ENCODE measurements around the gene DIPK1B. TPM values are rescaled to one million over a fixed set of nuclear protein-coding genes. Genes with fewer than 3 reads are reported as not detected.
"Not testable (repeated sequence)": the region's sequence is repeated elsewhere in the genome, so short reads cannot be mapped to it uniquely, and the experiment has no call there.

DIPK1B gene
- total RNA-seq, 4 donors from 2014 or later, result 3.2 to 26.3 (median 21.0) TPM

- TF ChIP-seq CTCF (IDR thresholded peaks at IDR 0.05), result no peak
- no peak for TF ChIP-seq POLR2A (IDR thresholded peaks at IDR 0.05)
- H3K9me3 ChIP-seq, result no peaks in the 10 kb centered on the region
- H3K4me3 ChIP-seq, result no peak overlapping the region
- DNase-seq, result no peak
- H3K27me3 ChIP-seq, result no peaks in the 10 kb centered on the region
- H3K36me3 ChIP-seq, result no peaks in the 10 kb centered on the region
- H3K27ac ChIP-seq, result no peak overlapping the region
- H3K4me1 ChIP-seq, result no peaks in the 10 kb centered on the region
- intact Hi-C loops (cut with DNase I; ENCODE audit: low total_unique reads), result no loop called here
Observed at GRCh38 chr9:136754059-136754572, 41.7 kb downstream of the DIPK1B start.

DNA sequence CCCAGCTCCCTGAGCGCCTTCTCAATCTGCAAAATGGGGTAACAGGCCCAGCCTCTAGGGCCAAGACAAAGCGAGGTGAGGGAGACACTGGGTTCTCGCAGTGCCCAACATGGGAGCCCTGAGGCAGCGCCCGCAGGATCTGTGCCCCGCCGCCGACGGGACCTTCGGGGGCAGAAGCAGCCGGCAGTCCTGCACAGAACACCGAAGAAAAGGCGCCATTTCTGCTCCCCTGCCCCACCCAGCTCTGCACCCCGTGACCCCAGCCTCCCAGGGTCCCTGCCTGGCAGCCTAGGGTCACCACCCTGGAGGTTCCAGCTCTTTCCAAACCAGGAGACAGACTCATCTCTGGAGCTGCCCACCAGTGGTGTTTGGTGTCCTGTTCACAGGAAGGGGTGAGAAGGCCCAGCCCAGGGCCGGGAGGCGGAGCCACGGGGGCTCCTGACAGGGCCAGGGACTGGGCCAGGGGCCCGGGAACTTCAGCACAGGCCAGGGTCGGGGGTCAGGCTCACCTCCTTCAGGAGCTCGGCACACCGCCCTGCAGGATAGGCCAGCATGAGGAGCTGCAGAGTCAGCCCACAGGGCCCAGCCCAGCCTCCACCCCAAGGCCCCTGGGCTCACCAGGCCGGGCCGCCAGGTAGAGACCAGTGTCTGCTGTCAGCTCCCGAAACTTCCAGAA lies 42.4 kb downstream of the DIPK1B start:
- Histone ChIP-seq H3K36me3 (no peaks in the 10 kb centered on the region), H3K9me3 (no peaks in the 10 kb centered on the region), H3K27me3 (no peaks in the 10 kb centered on the region), H3K27ac (no peak overlapping the region), H3K4me3 (no peak overlapping the region), H3K4me1 (no peaks in the 10 kb centered on the region)
- TF ChIP-seq POLR2A (IDR thresholded peaks at IDR 0.05), result no peak
- TF ChIP-seq CTCF (IDR thresholded peaks at IDR 0.05), result no peak
- DNase-seq, result no peak
- intact Hi-C loops (cut with DNase I; ENCODE audit: low total_unique reads), result no loop called here

- H3K4me3 ChIP-seq; H3K36me3 ChIP-seq; intact Hi-C loops (cut with DNase I; ENCODE audit: low total_unique reads); H3K27ac ChIP-seq; DNase-seq; H3K4me1 ChIP-seq; H3K9me3 ChIP-seq; H3K27me3 ChIP-seq: not testable (repeated sequence)
Observed at GRCh38 chr9:136755302-136756133, 43.1 kb downstream of the DIPK1B start.

DNA sequence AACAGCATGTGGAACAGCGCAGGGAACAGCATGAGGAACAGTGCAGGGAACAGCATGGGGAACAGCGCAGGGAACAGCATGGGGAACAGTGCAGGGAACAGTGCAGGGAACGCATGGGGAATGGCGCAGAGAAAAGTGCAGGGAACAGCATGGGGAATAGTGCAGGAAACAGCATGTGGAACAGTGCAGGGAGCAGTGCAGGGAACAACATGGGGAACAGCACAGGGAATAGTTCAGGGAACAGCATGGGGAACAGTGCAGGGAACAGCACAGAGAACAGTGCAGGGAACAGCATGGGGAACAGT lies 43.7 kb downstream of the DIPK1B start:
- Histone ChIP-seq H3K9me3 (no peaks in the 10 kb centered on the region), H3K27me3 (no peaks in the 10 kb centered on the region), H3K4me3 (no peak overlapping the region), H3K4me1 (no peaks in the 10 kb centered on the region), H3K27ac (no peak overlapping the region), H3K36me3 (no peaks in the 10 kb centered on the region)
- no peak for DNase-seq
- intact Hi-C loops (cut with DNase I; ENCODE audit: low total_unique reads), result no loop called here
- TF ChIP-seq CTCF (IDR thresholded peaks at IDR 0.05) (no peak), POLR2A (IDR thresholded peaks at IDR 0.05) (no peak)

DNA sequence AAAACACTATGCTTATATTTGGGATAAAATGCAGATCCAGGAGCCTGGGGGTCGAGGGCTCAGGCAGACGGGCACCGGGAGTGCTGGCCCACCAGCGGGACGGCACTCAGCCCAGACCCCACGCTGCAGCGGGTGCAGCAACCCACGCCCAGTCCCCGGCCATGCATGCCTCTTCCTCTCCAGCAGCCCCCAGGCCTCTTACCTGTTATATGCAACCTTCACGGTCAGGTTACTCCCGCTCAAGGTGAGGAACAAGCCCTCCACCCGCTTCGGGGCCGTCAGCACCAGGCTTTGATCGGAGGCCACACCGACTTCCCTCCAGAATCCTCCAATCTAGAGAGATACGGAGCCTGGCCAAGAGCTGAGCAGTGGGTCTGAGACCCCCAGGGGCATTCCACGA lies 44.5 kb downstream of the DIPK1B start:
- no peak overlapping the region for H3K4me3 ChIP-seq
- no peaks in the 10 kb centered on the region for H3K4me1 ChIP-seq
- DNase-seq, result no peak
- no peaks in the 10 kb centered on the region for H3K27me3 ChIP-seq
- H3K36me3 ChIP-seq, result no peaks in the 10 kb centered on the region
- intact Hi-C loops (cut with DNase I; ENCODE audit: low total_unique reads), result no loop called here
- no peak overlapping the region for H3K27ac ChIP-seq
- H3K9me3 ChIP-seq, result no peaks in the 10 kb centered on the region
- TF ChIP-seq POLR2A (IDR thresholded peaks at IDR 0.05) (no peak), CTCF (IDR thresholded peaks at IDR 0.05) (no peak)
